Suprapubic skin (tissue), 3 donors: Measurements from ENCODE around the gene JAKMIP3.

Source experiments
- CTCF ChIP-seq, 2 donors: fragments of 200-600 bp in 1 of 2; fragments of 450-650 bp in 1 of 2; sonication (generic) in 1 of 2; IDR thresholded peaks; one replicate each; pipeline ENCODE4 v1.5.1; 2016 to 2019; ENCODE audit warnings: antibody characterized with exemption in 2 of 2, mild to moderate bottlenecking in 1 of 2, moderate library complexity in 1 of 2
- EP300 ChIP-seq: sonication (generic); formaldehyde crosslinking; IDR thresholded peaks from one replicate; pipeline ENCODE4 v1.6.1; 2017; ENCODE audit warnings: antibody characterized with exemption

- no peak for TF ChIP-seq CTCF (IDR thresholded peaks at IDR 0.05)
- TF ChIP-seq EP300: no peak
Observed at GRCh38 chr10:132039371-132039770, 26.4 kb upstream of the JAKMIP3 start.
